ENCODE measurements around the gene KCP.
A peak's percentile ranks its signal among the peaks of the same experiment; 100 is the strongest.

Gene KCP

GRCh38 chr7:128888756-128889095 lies 21.8 kb downstream of the KCP start:
- no peak for DNase-seq (ENCODE audit: low read depth in 2 of 3, low spot score in 2 of 3)

GRCh38 chr7:128888039-128888755 lies 22.3 kb downstream of the KCP start:
- no peak for DNase-seq (ENCODE audit: low read depth in 2 of 3, low spot score in 2 of 3)

- no peak for DNase-seq (ENCODE audit: low read depth in 2 of 3, low spot score in 2 of 3)
Measured at GRCh38 chr7:128887169-128888038, 23.1 kb downstream of the KCP start.

GRCh38 chr7:128886391-128887168 lies 23.9 kb downstream of the KCP start:
- DNase-seq (ENCODE audit: low read depth in 2 of 3, low spot score in 2 of 3), result no peak

- DNase-seq (ENCODE audit: low read depth in 2 of 3, low spot score in 2 of 3), result no peak
Measured at GRCh38 chr7:128885370-128886187, 24.9 kb downstream of the KCP start.

- no peak for DNase-seq (ENCODE audit: low read depth in 2 of 3, low spot score in 2 of 3)
Measured at GRCh38 chr7:128884561-128885369, 25.7 kb downstream of the KCP start.

- peak; percentile 47 to 94 (median 92) for DNase-seq (ENCODE audit: low read depth in 2 of 3, low spot score in 2 of 3)
Measured at GRCh38 chr7:128883622-128884448, 26.7 kb downstream of the KCP start.

GRCh38 chr7:128882134-128882533 lies 28.4 kb downstream of the KCP start:
- DNase-seq (ENCODE audit: low read depth in 2 of 3, low spot score in 2 of 3), result no peak

GRCh38 chr7:128881458-128882125 lies 28.9 kb downstream of the KCP start:
- DNase-seq (ENCODE audit: low read depth in 2 of 3, low spot score in 2 of 3), result no peak

GRCh38 chr7:128880791-128881457 lies 29.6 kb downstream of the KCP start:
- no peak for DNase-seq (ENCODE audit: low read depth in 2 of 3, low spot score in 2 of 3)

GRCh38 chr7:128879939-128880746 lies 30.4 kb downstream of the KCP start:
- DNase-seq (ENCODE audit: low read depth in 2 of 3, low spot score in 2 of 3), result no peak

GRCh38 chr7:128879461-128879938 lies 31.0 kb downstream of the KCP start:
- DNase-seq (ENCODE audit: low read depth in 2 of 3, low spot score in 2 of 3), result no peak

- DNase-seq (ENCODE audit: low read depth in 2 of 3, low spot score in 2 of 3), result no peak
Measured at GRCh38 chr7:128878226-128879105, 32.0 kb downstream of the KCP start.

- DNase-seq (ENCODE audit: low read depth in 2 of 3, low spot score in 2 of 3), result no peak
Measured at GRCh38 chr7:128877756-128878120, 32.8 kb downstream of the KCP start.

- no peak for DNase-seq (ENCODE audit: low read depth in 2 of 3, low spot score in 2 of 3)
Measured at GRCh38 chr7:128876978-128877755, 33.3 kb downstream of the KCP start.

Data from activated CD8-positive, alpha-beta memory T cell treated with anti-CD3 and anti-CD28 coated beads for 48 hours (primary cell).